Left cardiac atrium (tissue), 4 donors: Measurements from ENCODE around the gene ARAP2. TPM values are rescaled to one million over a fixed set of nuclear protein-coding genes. Genes with fewer than 3 reads are reported as not detected.

Experiments used
- ATAC-seq, 2 donors: fragments of 200-7000 bp; cut with Tn5 transposase; one replicate each; pipeline ENCODE4 v1.9.1; 2020; ENCODE audit warnings: mild to moderate bottlenecking in 2 of 2, moderate library complexity in 2 of 2
- DNase-seq: peaks from one replicate; pipeline ENCODE4 v3.0.0-alpha.2; 2020
- intact Hi-C, 2 donors: fragments of 100-400 bp; cut with DNase I; formaldehyde crosslinking; loops; one replicate each; pipeline versions ENCODE4 v1.14.1 to v1.15.1; 2022 to 2023
- total RNA-seq, 2 donors: library from RNA; stranded (reverse); fragmentation: NEBNext Ultra II Directional; extraction: Animal tissue kit (Norgen Biotek cat#: 25700); gene quantifications; one replicate each; pipeline ENCODE4 v1.2.1, GENCODE V29; 2021
- donor health status: DM: no; HTN: yes; CAD: no.
- donor health status: DM: no; HTN: yes; CAD: no; lungs with severe emphysema.
- donor health status: DM: yes; HTN: yes; CAD: no.
- donor health status: Dilated cardiomyopathy.

Gene ARAP2
- total RNA-seq, 2 donors from 2014 or later = 4.8 to 8.6 TPM

- DNase-seq = no peak
- intact Hi-C loops = no loop called here
- no peak for ATAC-seq
Observed at GRCh38 chr4:36020351-36020750, 224.0 kb downstream of the ARAP2 start.

Other genes with a start within 250 kb of the ARAP2 start
- under 1 TPM; 0.09 to 0.10 TPM for gene DTHD1, start 37.1 kb upstream of the ARAP2 start, total RNA-seq